Epithelial cell of esophagus (primary cell): ENCODE data around the gene LRRC7.

ENCODE experiments used
- DNase-seq: peaks from one replicate; pipeline ENCODE4 v3.0.0; 2010; ENCODE audit warnings: low read depth
- H3K4me3 ChIP-seq: 2 replicates; pipeline ENCODE4 v1.5.1; 2011; ENCODE audit warnings: mild to moderate bottlenecking, low read length, control low read depth
- TF ChIP-seq, protein P1 (sequence below): IDR thresholded peaks from 2 replicates; pipeline ENCODE4 v1.5.1; 2011; ENCODE audit warnings: low read depth, mild to moderate bottlenecking, low read length, control low read depth, inconsistent platforms; ENCODE audit not compliant: insufficient read depth; ENCODE audit errors: missing control alignments

The LRRC7 gene

DNA sequence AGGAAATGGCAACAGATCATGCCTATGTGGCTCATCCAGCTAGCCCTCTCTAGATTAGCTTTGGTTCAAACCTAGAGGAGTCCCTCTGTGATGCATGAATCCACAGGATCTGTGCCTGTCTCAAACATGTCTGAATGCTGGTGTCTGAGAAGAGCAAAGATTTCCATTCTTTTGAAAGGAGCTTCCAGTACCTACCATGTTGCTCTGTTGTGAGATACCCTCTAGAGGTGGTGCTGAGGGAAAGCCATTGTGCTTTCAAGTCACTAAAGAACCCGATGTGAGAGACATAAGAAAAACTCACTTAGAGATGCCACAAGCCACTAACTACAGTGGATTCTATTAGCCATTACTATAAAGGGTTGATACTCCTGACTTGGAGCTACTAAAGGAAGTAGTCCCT, 534.1 kb downstream of the LRRC7 start:
- H3K4me3 ChIP-seq, result no peak overlapping the region
- DNase-seq, result no peak
- TF ChIP-seq, protein P1, sequence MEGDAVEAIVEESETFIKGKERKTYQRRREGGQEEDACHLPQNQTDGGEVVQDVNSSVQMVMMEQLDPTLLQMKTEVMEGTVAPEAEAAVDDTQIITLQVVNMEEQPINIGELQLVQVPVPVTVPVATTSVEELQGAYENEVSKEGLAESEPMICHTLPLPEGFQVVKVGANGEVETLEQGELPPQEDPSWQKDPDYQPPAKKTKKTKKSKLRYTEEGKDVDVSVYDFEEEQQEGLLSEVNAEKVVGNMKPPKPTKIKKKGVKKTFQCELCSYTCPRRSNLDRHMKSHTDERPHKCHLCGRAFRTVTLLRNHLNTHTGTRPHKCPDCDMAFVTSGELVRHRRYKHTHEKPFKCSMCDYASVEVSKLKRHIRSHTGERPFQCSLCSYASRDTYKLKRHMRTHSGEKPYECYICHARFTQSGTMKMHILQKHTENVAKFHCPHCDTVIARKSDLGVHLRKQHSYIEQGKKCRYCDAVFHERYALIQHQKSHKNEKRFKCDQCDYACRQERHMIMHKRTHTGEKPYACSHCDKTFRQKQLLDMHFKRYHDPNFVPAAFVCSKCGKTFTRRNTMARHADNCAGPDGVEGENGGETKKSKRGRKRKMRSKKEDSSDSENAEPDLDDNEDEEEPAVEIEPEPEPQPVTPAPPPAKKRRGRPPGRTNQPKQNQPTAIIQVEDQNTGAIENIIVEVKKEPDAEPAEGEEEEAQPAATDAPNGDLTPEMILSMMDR, result no peak

- TF ChIP-seq, protein P1, result no peak
- DNase-seq, result no peak
- H3K4me3 ChIP-seq, result no peak overlapping the region
These were observed 536.0 kb downstream of the LRRC7 start for GRCh38 chr1:70103770-70104169.

DNA sequence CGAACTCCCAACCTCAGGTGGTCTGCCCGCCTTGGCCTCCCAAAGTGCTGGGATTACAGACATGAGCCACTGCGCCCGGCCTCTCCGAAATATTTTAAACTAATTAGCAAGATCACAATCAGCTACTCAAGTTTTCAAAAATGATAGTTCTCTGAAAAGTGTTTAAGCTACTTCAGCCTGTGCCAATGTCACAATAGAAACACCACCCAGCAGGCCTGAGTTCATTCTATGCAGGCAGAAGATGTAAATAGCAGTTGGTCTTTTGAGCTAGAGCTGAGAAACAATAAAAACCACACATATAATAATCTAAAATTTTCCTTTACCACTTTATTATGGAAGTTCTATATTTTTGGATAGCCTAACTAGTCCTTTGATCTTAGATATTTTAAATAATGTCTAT, 541.5 kb downstream of the LRRC7 start:
- TF ChIP-seq, protein P1, result no peak
- no peak overlapping the region for H3K4me3 ChIP-seq
- DNase-seq, result no peak

GRCh38 chr1:70112838-70113237, 545.1 kb downstream of the LRRC7 start:
- no peak overlapping the region for H3K4me3 ChIP-seq
- TF ChIP-seq, protein P1, result no peak
- DNase-seq, result no peak

DNA sequence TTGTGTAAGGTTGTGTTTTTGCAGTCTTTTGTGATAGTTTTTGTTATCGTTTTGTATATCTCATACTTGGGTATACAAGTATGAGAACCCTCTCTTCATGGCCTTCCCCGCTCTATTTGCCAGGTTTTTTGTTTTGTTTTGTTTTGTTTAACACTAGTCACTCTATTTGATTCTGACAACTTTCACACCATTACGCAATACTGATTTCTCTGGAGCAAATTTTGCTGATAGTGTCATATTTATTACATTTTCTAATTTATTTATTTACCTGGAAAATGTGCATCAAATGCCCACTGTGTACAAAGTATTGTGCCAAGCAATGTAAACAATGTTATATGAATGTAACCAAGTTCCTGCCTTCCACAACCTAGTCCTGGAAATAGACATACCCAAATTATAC, 547.6 kb downstream of the LRRC7 start:
- no peak for DNase-seq
- TF ChIP-seq, protein P1, result no peak
- H3K4me3 ChIP-seq, result no peak overlapping the region

DNA sequence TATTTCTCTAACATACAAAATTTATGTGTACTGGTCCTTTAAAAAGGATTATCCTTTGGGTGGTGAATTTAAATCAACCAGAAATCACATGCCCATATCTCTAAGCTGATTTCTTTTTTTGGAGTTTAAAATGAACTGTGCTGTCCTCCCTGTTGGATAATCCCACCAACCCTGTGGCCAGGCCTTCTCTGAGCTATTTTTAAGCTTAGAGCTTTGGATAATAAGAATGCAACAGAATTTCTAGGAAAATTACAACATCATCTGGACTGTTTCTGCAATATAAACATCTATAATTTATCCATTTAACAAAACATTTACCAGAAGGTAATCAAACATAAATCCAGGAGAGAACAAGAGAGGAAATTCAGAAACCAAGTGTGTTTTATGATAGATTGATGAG, 549.3 kb downstream of the LRRC7 start:
- TF ChIP-seq, protein P1, result no peak

GRCh38 chr1:70134148-70134547, 566.4 kb downstream of the LRRC7 start:
- DNase-seq, result no peak
- TF ChIP-seq, protein P1, result no peak
- no peak overlapping the region for H3K4me3 ChIP-seq

More for the DNA sequence above, 549.3 kb downstream of the LRRC7 start:
- no peak for DNase-seq
- no peak overlapping the region for H3K4me3 ChIP-seq
